ENCODE measurements around the gene HDAC4.

DNA sequence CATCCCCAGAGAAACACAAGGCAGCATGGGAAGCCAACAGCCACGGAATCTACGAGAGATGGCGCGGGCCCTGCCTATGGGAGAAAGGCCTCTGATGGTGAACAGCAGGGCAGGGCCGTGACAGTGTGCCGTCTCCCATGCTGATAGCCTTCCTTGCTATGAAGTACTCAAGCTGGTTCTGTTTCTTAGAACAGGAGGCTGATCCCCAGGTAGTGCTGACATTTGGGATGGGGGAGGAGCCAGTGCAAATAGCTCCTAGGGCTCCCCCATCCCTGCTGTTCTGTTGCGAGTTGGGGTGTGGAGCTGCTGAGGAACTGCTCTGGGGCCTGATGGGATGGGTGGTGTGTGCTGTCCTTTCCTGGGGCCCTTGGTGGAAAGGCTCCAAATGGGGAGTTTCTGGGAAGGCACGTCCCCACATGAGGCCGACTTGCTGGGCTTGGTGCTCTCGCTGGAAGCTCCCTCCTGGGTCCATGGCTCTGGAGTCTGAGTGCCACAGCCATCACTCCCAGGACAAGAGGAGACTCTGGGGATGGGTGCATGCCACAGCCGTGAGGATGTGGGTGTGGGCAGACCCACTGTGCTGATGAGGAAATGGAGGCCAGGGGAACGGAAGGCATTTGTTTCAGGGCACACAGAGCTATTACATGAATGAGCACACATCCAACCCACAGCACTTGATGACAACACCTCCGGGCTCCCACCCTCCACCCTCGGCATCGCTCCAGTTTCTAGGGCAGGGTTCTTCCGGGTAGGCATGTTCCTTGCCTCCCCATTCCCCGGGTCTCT lies 246.8 kb downstream of the HDAC4 start:
- TF ChIP-seq SRF (IDR thresholded peaks at IDR 0.05; ENCODE audit: low read depth) (no peak), POLR2A (IDR thresholded peaks at IDR 0.05; ENCODE audit: borderline replicate concordance, extremely low read depth, insufficient read depth, insufficient read length) (no peak)
- TF ChIP-seq, protein P1, sequence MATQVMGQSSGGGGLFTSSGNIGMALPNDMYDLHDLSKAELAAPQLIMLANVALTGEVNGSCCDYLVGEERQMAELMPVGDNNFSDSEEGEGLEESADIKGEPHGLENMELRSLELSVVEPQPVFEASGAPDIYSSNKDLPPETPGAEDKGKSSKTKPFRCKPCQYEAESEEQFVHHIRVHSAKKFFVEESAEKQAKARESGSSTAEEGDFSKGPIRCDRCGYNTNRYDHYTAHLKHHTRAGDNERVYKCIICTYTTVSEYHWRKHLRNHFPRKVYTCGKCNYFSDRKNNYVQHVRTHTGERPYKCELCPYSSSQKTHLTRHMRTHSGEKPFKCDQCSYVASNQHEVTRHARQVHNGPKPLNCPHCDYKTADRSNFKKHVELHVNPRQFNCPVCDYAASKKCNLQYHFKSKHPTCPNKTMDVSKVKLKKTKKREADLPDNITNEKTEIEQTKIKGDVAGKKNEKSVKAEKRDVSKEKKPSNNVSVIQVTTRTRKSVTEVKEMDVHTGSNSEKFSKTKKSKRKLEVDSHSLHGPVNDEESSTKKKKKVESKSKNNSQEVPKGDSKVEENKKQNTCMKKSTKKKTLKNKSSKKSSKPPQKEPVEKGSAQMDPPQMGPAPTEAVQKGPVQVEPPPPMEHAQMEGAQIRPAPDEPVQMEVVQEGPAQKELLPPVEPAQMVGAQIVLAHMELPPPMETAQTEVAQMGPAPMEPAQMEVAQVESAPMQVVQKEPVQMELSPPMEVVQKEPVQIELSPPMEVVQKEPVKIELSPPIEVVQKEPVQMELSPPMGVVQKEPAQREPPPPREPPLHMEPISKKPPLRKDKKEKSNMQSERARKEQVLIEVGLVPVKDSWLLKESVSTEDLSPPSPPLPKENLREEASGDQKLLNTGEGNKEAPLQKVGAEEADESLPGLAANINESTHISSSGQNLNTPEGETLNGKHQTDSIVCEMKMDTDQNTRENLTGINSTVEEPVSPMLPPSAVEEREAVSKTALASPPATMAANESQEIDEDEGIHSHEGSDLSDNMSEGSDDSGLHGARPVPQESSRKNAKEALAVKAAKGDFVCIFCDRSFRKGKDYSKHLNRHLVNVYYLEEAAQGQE (IDR thresholded peaks at IDR 0.05; ENCODE audit: low read depth) = no peak
- TF ChIP-seq, protein P2, sequence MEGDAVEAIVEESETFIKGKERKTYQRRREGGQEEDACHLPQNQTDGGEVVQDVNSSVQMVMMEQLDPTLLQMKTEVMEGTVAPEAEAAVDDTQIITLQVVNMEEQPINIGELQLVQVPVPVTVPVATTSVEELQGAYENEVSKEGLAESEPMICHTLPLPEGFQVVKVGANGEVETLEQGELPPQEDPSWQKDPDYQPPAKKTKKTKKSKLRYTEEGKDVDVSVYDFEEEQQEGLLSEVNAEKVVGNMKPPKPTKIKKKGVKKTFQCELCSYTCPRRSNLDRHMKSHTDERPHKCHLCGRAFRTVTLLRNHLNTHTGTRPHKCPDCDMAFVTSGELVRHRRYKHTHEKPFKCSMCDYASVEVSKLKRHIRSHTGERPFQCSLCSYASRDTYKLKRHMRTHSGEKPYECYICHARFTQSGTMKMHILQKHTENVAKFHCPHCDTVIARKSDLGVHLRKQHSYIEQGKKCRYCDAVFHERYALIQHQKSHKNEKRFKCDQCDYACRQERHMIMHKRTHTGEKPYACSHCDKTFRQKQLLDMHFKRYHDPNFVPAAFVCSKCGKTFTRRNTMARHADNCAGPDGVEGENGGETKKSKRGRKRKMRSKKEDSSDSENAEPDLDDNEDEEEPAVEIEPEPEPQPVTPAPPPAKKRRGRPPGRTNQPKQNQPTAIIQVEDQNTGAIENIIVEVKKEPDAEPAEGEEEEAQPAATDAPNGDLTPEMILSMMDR (IDR thresholded peaks at IDR 0.05 in 2 of 3, conservative IDR thresholded peaks at IDR 0.05 in 1 of 3; ENCODE audit: borderline replicate concordance in 1 of 3, insufficient read depth in 1 of 3, low read depth in 2 of 3, low read length in 2 of 3) = no peak
